Endothelial cell of umbilical vein (primary cell): Measurements from ENCODE around the gene ARHGEF39. TPM values are rescaled to one million over a fixed set of nuclear protein-coding genes. Genes with fewer than 3 reads are reported as not detected.
A peak's percentile ranks its signal among the peaks of the same experiment; 100 is the strongest.

Experiments
- BruUV-seq: library from RNA; stranded (reverse); fragments of 400-500 nt; replicated peaks from 2 replicates; lab custom pipeline; 2021; lab: Mats Ljungman, UMichigan
- CTCF ChIA-PET: fragments of 300-600, 350-600 bp; sonication (Branson Sonifier 250); formaldehyde crosslinking; loops from one replicate; lab custom pipeline; 2021; ENCODE audit warnings: antibody characterized with exemption, inconsistent platforms; lab: Charles Lee
- POLR2A ChIA-PET: fragments of 300-600, 350-600 bp; sonication (Branson Sonifier 250); formaldehyde crosslinking; loops from one replicate; lab custom pipeline; 2021; ENCODE audit warnings: antibody characterized with exemption, inconsistent platforms; lab: Charles Lee
- DNase-seq: peaks from one replicate; pipeline ENCODE4 v3.0.0-alpha.2; 2011; ENCODE audit warnings: low read depth, low spot score
- FAIRE-seq: peaks from 2 replicates; lab custom pipeline; 2011; peaks lifted over from hg19 to GRCh38; lab: Jason Lieb, UNC
- H2AFZ ChIP-seq: 2 replicates; pipeline ENCODE4 v1.6.0; 2012; ENCODE audit warnings: low read depth, low read length, control low read depth, inconsistent platforms
- H3K27ac ChIP-seq: 2 replicates; pipeline ENCODE4 v1.5.1; 2011; ENCODE audit warnings: low read depth, mild to moderate bottlenecking, control low read depth, low read length, moderate library complexity; ENCODE audit not compliant: insufficient read depth
- H3K27me3 ChIP-seq, 2 experiments: 2 replicates each; pipeline versions ENCODE4 v1.6.0 to v1.6.1; 2011; ENCODE audit warnings: low read length in 2 of 2, mixed read lengths in 1 of 2; ENCODE audit not compliant: control insufficient read depth in 2 of 2, insufficient read depth in 2 of 2
- H3K36me3 ChIP-seq, 2 experiments: 2 replicates in 1 of 2; 3 replicates in 1 of 2; pipeline ENCODE4 v1.5.1; 2011; ENCODE audit warnings: low read length in 2 of 2, mild to moderate bottlenecking in 1 of 2, moderate library complexity in 1 of 2; ENCODE audit not compliant: control insufficient read depth in 2 of 2, insufficient read depth in 2 of 2; ENCODE audit errors: extremely low read depth in 1 of 2
- H3K4me1 ChIP-seq: 3 replicates; pipeline ENCODE4 v1.5.1; 2011; ENCODE audit warnings: mild to moderate bottlenecking, low read length; ENCODE audit not compliant: control insufficient read depth, insufficient read depth; ENCODE audit errors: extremely low read depth
- H3K4me2 ChIP-seq: 2 replicates; pipeline ENCODE4 v1.6.1; 2011; ENCODE audit warnings: low read length, control low read depth, mixed read lengths; ENCODE audit not compliant: insufficient read depth
- H3K4me3 ChIP-seq, 3 experiments: fragments of 200-600 bp in 1 of 3; sonication (generic), shearing (Covaris generic) in 1 of 3; replicated peaks in 1 of 3; 2 replicates each; pipeline ENCODE4 v1.5.1; 2011 to 2016; ENCODE audit warnings: control low read depth in 3 of 3, low read length in 3 of 3, mild to moderate bottlenecking in 2 of 3, inconsistent platforms in 1 of 3, low read depth in 1 of 3, moderate library complexity in 1 of 3; ENCODE audit not compliant: insufficient read depth in 1 of 3
- H3K79me2 ChIP-seq: 2 replicates; pipeline ENCODE4 v1.6.0; 2012; ENCODE audit warnings: low read length, inconsistent platforms; ENCODE audit not compliant: control insufficient read depth, insufficient read depth
- H3K9ac ChIP-seq: replicated peaks from 2 replicates; pipeline ENCODE3; 2011; ENCODE audit warnings: low read length, control low read depth; ENCODE audit not compliant: insufficient read depth; ENCODE audit errors: extremely low read depth
- H3K9me1 ChIP-seq: replicated peaks from 3 replicates; pipeline ENCODE4 v1.6.0; 2011; ENCODE audit warnings: mild to moderate bottlenecking, low read length; ENCODE audit not compliant: control insufficient read depth, insufficient read depth; ENCODE audit errors: extremely low read depth
- H3K9me3 ChIP-seq: replicated peaks from 2 replicates; pipeline ENCODE4 v1.5.1; 2012; ENCODE audit warnings: low read length, inconsistent platforms; ENCODE audit not compliant: control insufficient read depth, insufficient read depth
- H4K20me1 ChIP-seq: replicated peaks from 2 replicates; pipeline ENCODE3; 2011; ENCODE audit warnings: mild to moderate bottlenecking, low read length; ENCODE audit not compliant: control insufficient read depth, insufficient read depth; ENCODE audit errors: extremely low read depth
- EZH2 ChIP-seq: IDR thresholded peaks from 2 replicates; pipeline ENCODE4 v1.6.1; 2012; ENCODE audit warnings: borderline replicate concordance, low read depth, mild to moderate bottlenecking, moderate library complexity, low read length, inconsistent platforms; ENCODE audit not compliant: severe bottlenecking
- FOS ChIP-seq: IDR thresholded peaks from 2 replicates; pipeline ENCODE4 v1.6.1; 2011; ENCODE audit warnings: mild to moderate bottlenecking, low read length, moderate library complexity, borderline replicate concordance; ENCODE audit not compliant: insufficient read depth
- GATA2 ChIP-seq: IDR thresholded peaks from 2 replicates; pipeline ENCODE4 v1.7.0; 2011; ENCODE audit warnings: low read depth, mild to moderate bottlenecking, moderate library complexity, mixed read lengths, low read length; ENCODE audit not compliant: insufficient read length, insufficient read depth
- MYC ChIP-seq: IDR thresholded peaks from one replicate; pipeline ENCODE4 v1.6.1; 2011; ENCODE audit warnings: mild to moderate bottlenecking, low read depth, low read length
- POLR2A ChIP-seq: IDR thresholded peaks from 2 replicates; pipeline ENCODE4 v1.6.1; 2012; ENCODE audit warnings: low read depth, mild to moderate bottlenecking, control low read depth, low read length
- POLR2AphosphoS5 ChIP-seq: IDR thresholded peaks from 2 replicates; pipeline ENCODE4 v1.6.1; 2012; ENCODE audit warnings: low read depth, mild to moderate bottlenecking, control low read depth, low read length, moderate library complexity; ENCODE audit not compliant: insufficient read depth
- dilution Hi-C: fragments of 300-500 bp; cut with MboI; formaldehyde crosslinking; loops from one replicate; pipeline ENCODE4 v1.15.0; 2019; ENCODE audit warnings: low sequenced_read_pairs; ENCODE audit not compliant: extremely low pct_ligation_motif_present
- intact Hi-C: fragments of 100-400 bp; cut with micrococcal nuclease; formaldehyde crosslinking; loops from one replicate; pipeline ENCODE4 v1.10.0; 2022
- polyA plus RNA-seq, 4 experiments: library from polyadenylated mRNA; depleted of rRNA in 3 of 4; stranded (reverse) in 3 of 4; unstranded in 1 of 4; fragments of >200 nt; gene quantifications; 2 replicates each; pipeline versions ENCODE4 v1.2.1 to v1.2.3, GENCODE V29; 2011 to 2012; ENCODE audit warnings: missing spikeins in 1 of 4
- total RNA-seq: library from RNA; stranded (reverse); gene quantifications from 2 replicates; pipeline ENCODE4 v1.2.3, GENCODE V29; 2021
- TF ChIP-seq, protein P1 (sequence below): IDR thresholded peaks from 2 replicates; pipeline ENCODE4 v1.6.1; 2011; ENCODE audit not compliant: insufficient read depth, insufficient read length

ARHGEF39 gene
- total and polyA plus RNA-seq, 2 donors (not counting 3 experiments of a cell fraction or from before 2014, with no cell fraction given): 4.7 to 6.5 TPM

- DNase-seq (no peak), FAIRE-seq (no peak)
- Histone ChIP-seq H4K20me1 (no peaks in the 10 kb centered on the region), H3K9ac (no peak overlapping the region), H3K36me3 (peaks cover 69 to 74% of the 10 kb centered on the region in 2 experiments), H3K4me1 (no peaks in the 10 kb centered on the region), H3K4me2 (no peak overlapping the region), H3K27me3 (no peaks in the 10 kb centered on the region), H3K27ac (no peak overlapping the region), H2AFZ (no peak overlapping the region), H3K9me3 (no peaks in the 10 kb centered on the region), H3K4me3 (no peak overlapping the region), H3K79me2 (no peaks in the 10 kb centered on the region), H3K9me1 (no peaks in the 10 kb centered on the region)
- POLR2A ChIA-PET: interaction anchor here (0.7 kb wide), 1 partner anchor 20 kb away, joined by 3 read pairs; no protein-coding TSS in a partner anchor
- no peak for TF ChIP-seq POLR2A
- TF ChIP-seq EZH2: no peak
- no peak for TF ChIP-seq MYC
- CTCF ChIA-PET: interaction anchor here (0.9 to 2.0 kb wide), 5 partner anchors 11 to 23 kb away, joined by 3 to 16 read pairs (median 3); no protein-coding TSS in a partner anchor
- BruUV-seq: no TSS peak
- intact Hi-C loops: no loop called here
- dilution Hi-C loops: no loop called here
Measured at GRCh38 chr9:35711501-35712428, 46.8 kb upstream of the ARHGEF39 start.

DNA sequence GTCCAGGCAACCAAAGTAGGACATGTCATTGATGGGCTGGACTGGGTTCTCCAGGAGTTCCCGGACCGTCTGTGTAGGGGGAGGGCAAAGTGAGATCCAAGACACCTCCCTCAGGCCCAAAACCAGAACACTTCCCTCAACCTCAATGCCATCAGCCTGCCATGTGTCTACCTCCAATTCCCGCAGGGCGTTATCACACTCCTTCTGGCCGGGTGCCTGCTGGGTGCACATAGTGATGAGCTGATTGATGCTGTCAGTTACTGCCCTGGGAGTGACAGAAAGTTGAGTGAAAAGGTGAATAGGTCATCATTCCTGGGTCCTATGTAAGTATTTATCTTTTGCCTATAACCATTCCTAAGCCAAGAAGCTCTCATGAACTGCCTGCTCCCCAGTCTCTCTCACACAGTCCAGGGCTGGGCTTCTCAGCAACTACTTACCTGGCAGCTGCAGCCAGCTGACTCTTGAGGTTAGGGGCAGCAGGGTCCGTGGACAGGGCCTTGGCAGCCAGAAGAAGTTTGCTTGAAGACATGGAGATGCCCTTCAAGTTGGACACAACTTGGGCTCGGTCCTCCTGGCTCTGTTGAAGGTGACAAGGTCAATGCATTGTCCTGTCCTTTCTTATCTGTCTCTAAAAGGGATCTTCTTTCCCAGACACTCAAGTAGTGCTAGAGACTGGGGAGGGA, 46.0 kb upstream of the ARHGEF39 start:
- no peaks in the 10 kb centered on the region for H3K27me3 ChIP-seq
- TSS peak; percentile 52 for BruUV-seq

More for the DNA sequence above, 46.0 kb upstream of the ARHGEF39 start:
- H3K9me3 ChIP-seq: no peaks in the 10 kb centered on the region
- no peaks in the 10 kb centered on the region for H4K20me1 ChIP-seq
- DNase-seq: no peak
- no peaks in the 10 kb centered on the region for H3K4me1 ChIP-seq
- POLR2A ChIA-PET: no interaction called here
- no peaks in the 10 kb centered on the region for H3K9me1 ChIP-seq
- CTCF ChIA-PET: interaction anchor here (1.3 to 2.0 kb wide), 2 partner anchors 10 to 15 kb away, joined by 3 to 16 read pairs; no protein-coding TSS in a partner anchor
- no peak overlapping the region for H3K9ac ChIP-seq
- dilution Hi-C loops (no loop called here), intact Hi-C loops (no loop called here)
- no peak overlapping the region for H3K4me2 ChIP-seq
- no peaks in the 10 kb centered on the region for H3K79me2 ChIP-seq
- H3K4me3 ChIP-seq: no peak overlapping the region
- FAIRE-seq: no peak
- H2AFZ ChIP-seq: no peak overlapping the region
- H3K36me3 ChIP-seq: peaks cover 67 to 75% of the 10 kb centered on the region in 2 experiments
- H3K27ac ChIP-seq: no peak overlapping the region
- no peak for TF ChIP-seq EZH2
- TF ChIP-seq POLR2AphosphoS5: no peak
- no peak for TF ChIP-seq FOS
- TF ChIP-seq GATA2: no peak
- TF ChIP-seq, protein P1, sequence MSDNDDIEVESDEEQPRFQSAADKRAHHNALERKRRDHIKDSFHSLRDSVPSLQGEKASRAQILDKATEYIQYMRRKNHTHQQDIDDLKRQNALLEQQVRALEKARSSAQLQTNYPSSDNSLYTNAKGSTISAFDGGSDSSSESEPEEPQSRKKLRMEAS: no peak
- TF ChIP-seq POLR2A: no peak
